Measurements from ENCODE around the gene B4GALNT2.

DNA sequence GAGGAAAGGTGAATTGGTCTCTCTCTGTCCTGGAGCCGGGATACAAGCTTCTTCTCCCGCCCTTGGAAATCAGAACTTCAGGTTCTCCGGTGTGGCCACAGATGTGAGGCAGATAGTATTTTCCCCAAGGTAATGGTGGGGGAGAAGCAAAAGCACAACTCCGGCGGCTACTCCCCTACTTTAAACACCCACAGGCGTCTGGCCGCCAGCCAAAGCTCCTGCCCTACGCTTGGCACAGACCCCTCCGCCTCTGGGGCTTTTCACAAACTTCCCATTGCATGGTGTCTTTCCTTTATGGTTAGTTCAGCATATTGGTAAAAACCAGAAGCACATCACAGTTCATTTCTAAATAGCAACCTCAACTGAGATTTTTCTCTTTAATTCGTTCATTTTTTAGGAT, 39.4 kb upstream of the B4GALNT2 start:
- TF ChIP-seq EP300 (IDR thresholded peaks at IDR 0.05; ENCODE audit: borderline replicate concordance) (no peak), FOXM1 (IDR thresholded peaks at IDR 0.05; ENCODE audit: borderline replicate concordance, low read depth) (no peak), RAD21 (IDR thresholded peaks at IDR 0.05; ENCODE audit: low read depth) (no peak), YY1 (IDR thresholded peaks at IDR 0.05; ENCODE audit: low read depth) (no peak), CREB1 (IDR thresholded peaks at IDR 0.05; ENCODE audit: low read depth) (no peak), NFIC (IDR thresholded peaks at IDR 0.05) (no peak)

Measured in Ishikawa (cell line).